Left renal pelvis (tissue), 4 donors: Measurements from ENCODE around the gene RNLS. TPM values are rescaled to one million over a fixed set of nuclear protein-coding genes. Genes with fewer than 3 reads are reported as not detected.

Source experiments
- DNase-seq, 4 donors: peaks; one replicate each; pipeline ENCODE4 v3.0.0-alpha.2; 2013; ENCODE audit warnings: low read depth in 4 of 4, low spot score in 3 of 4
- polyA plus RNA-seq, 4 donors: library from polyadenylated mRNA; unstranded; fragments of 120-200 nt; gene quantifications; one replicate each; pipeline ENCODE4 v1.2.1, GENCODE V29; 2013; ENCODE audit not compliant: insufficient read length in 4 of 4

RNLS gene
- polyA plus RNA-seq, 4 donors: 6.8 to 17.6 (median 15.8) TPM

GRCh38 chr10:88401671-88402347 is 181.3 kb downstream of the RNLS start:
- no peak for DNase-seq

GRCh38 chr10:88399240-88399639 is 183.9 kb downstream of the RNLS start:
- no peak for DNase-seq

GRCh38 chr10:88395677-88396076 is 187.4 kb downstream of the RNLS start:
- DNase-seq: no peak

GRCh38 chr10:88392222-88392621 is 190.9 kb downstream of the RNLS start:
- no peak for DNase-seq

GRCh38 chr10:88390041-88390440 is 193.1 kb downstream of the RNLS start:
- no peak for DNase-seq

- peak in 3 of 4 donors; percentile 35 to 46 (median 40) for DNase-seq
Measured at GRCh38 chr10:88389456-88389855, 193.7 kb downstream of the RNLS start.

GRCh38 chr10:88388324-88388723 is 194.8 kb downstream of the RNLS start:
- DNase-seq: no peak

- DNase-seq: peak; percentile 65 to 73 (median 72)
Measured at GRCh38 chr10:88386821-88387773, 196.0 kb downstream of the RNLS start.

GRCh38 chr10:88386204-88386788 is 196.8 kb downstream of the RNLS start:
- peak in 3 of 4 donors; percentile 22 to 49 (median 36) for DNase-seq

- DNase-seq: peak in 1 of 4 donors; percentile 25
Measured at GRCh38 chr10:88385601-88386203, 197.4 kb downstream of the RNLS start.

GRCh38 chr10:88383276-88383675 is 199.8 kb downstream of the RNLS start:
- no peak for DNase-seq

- DNase-seq: no peak
Measured at GRCh38 chr10:88382699-88383098, 200.4 kb downstream of the RNLS start.

GRCh38 chr10:88379575-88379974 is 203.5 kb downstream of the RNLS start:
- DNase-seq: no peak

- DNase-seq: no peak
Measured at GRCh38 chr10:88377510-88377909, 205.6 kb downstream of the RNLS start.

- no peak for DNase-seq
Measured at GRCh38 chr10:88374392-88375175, 208.5 kb downstream of the RNLS start.

- no peak for DNase-seq
Measured at GRCh38 chr10:88372881-88373592, 210.1 kb downstream of the RNLS start.

- no peak for DNase-seq
Measured at GRCh38 chr10:88372051-88372715, 210.9 kb downstream of the RNLS start.

GRCh38 chr10:88370713-88371112 is 212.4 kb downstream of the RNLS start:
- no peak for DNase-seq

- no peak for DNase-seq
Measured at GRCh38 chr10:88366772-88367171, 216.3 kb downstream of the RNLS start.
